Gastroesophageal sphincter (tissue), 4 donors: Measurements from ENCODE around the gene FNDC11. TPM values are rescaled to one million over a fixed set of nuclear protein-coding genes. Genes with fewer than 3 reads are reported as not detected.
A peak's percentile ranks its signal among the peaks of the same experiment; 100 is the strongest.

Source experiments
- ATAC-seq: fragments of 150-250 bp; one replicate; pipeline ENCODE4 v1.9.1; 2016; ENCODE audit warnings: mild to moderate bottlenecking, moderate library complexity
- H3K27ac ChIP-seq, 4 donors: fragments of 200-600 bp; sonication (generic) in 3 of 4; 1 replicate in 3 of 4; 2 replicates in 1 of 4; pipeline ENCODE4 v1.5.1; 2016 to 2019
- H3K27me3 ChIP-seq: fragments of 200-600 bp; sonication (generic); one replicate; pipeline ENCODE4 v1.5.1; 2019
- H3K36me3 ChIP-seq, 2 donors: fragments of 200-600 bp; sonication (generic); one replicate each; pipeline ENCODE4 v1.5.1; 2019; ENCODE audit warnings: control low read depth in 1 of 2
- H3K4me1 ChIP-seq, 3 donors: fragments of 200-600 bp; sonication (generic); 1 replicate in 2 of 3; 2 replicates in 1 of 3; pipeline ENCODE4 v1.5.1; 2016 to 2019; ENCODE audit warnings: control low read depth in 2 of 3
- H3K4me3 ChIP-seq, 2 donors: fragments of 200-600 bp; sonication (generic); one replicate each; pipeline ENCODE4 v1.5.1; 2019; ENCODE audit warnings: mild to moderate bottlenecking in 1 of 2, moderate library complexity in 1 of 2
- H3K9me3 ChIP-seq, 3 donors: fragments of 200-600 bp; sonication (generic); one replicate each; pipeline ENCODE4 v1.5.1; 2017 to 2019; ENCODE audit warnings: control low read depth in 2 of 3
- EP300 ChIP-seq: sonication (generic); formaldehyde crosslinking; IDR thresholded peaks from one replicate; pipeline ENCODE4 v1.6.1; 2017; ENCODE audit warnings: antibody characterized with exemption, mild to moderate bottlenecking
- POLR2A ChIP-seq, 2 donors: fragments of 450-650 bp; IDR thresholded peaks; one replicate each; pipeline ENCODE4 v1.6.1; 2017; ENCODE audit warnings: antibody characterized with exemption in 2 of 2, mild to moderate bottlenecking in 2 of 2, moderate library complexity in 1 of 2
- POLR2AphosphoS5 ChIP-seq: sonication (generic); formaldehyde crosslinking; IDR thresholded peaks from one replicate; pipeline ENCODE4 v1.6.1; 2017; ENCODE audit warnings: antibody characterized with exemption
- WGBS, 2 donors: methylation state at CpG; one replicate each; pipeline ENCODE4 v1.1.5; 2018; ENCODE audit warnings: low coverage in 1 of 2; 5-methylcytosine and 5-hydroxymethylcytosine counted together
- total RNA-seq, 4 donors: library from RNA; depleted of rRNA; stranded (reverse); fragments of >200 nt; gene quantifications; one replicate each; pipeline ENCODE4 v1.1.0, GENCODE V29; 2016
- TF ChIP-seq, protein P1 (sequence below), 4 experiments: fragments of 200-600 bp in 2 of 4; fragments of 450-650 bp in 2 of 4; sonication (generic) in 1 of 4; IDR thresholded peaks; one replicate each; pipeline ENCODE4 v1.5.1; 2017 to 2019; ENCODE audit warnings: antibody characterized with exemption in 4 of 4, mild to moderate bottlenecking in 2 of 4, moderate library complexity in 2 of 4

FNDC11 gene
- total RNA-seq, 4 donors from 2014 or later: 0.27 TPM; not detected in 3

DNA sequence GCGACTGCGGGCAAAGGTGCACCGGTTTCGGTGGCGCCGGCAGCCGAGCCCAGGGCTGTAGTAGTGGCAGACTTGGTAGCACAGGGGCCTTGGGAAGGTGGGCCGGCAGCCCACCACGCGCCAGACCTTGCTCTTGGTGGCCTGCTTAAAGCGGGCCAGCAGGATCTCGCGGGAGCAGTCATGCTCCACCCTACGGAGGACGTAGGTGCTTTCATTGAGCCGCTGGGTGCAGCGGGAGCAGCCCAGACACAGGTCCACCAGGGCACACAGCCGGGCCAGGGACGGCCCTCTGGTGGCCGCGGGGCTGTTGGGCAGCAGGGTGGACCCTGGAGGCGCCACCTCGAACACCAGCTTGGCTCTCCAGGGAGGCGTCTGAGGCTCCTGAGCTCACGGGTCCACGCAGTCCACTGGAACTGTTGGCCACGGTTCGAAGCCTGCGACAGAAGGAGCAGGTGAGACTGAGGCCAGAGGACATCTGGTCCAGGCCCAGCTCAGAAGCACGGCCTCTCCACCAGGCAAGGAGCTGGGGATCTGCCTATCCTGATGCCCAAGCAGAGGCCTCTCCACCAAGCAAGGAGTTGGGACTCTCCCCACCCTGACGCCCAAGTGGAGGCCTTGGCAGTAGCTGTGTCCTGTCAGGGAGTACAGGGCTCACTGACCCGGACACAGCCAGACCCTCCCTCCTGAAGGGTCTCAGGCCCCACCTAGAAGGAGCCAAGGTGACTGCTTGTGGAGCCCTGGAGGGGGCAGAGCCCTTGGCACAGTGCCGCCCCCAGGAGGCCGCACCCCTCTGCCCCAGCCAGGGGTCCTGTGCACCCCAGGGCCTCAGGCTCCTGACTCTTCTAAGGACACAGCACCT is 19.1 kb downstream of the FNDC11 start:
- H3K27ac ChIP-seq: peak overlapping the region in 3 of 4 donors; percentile 81 to 85 (median 84)
- peak overlapping the region; percentile 83 to 91 for H3K4me3 ChIP-seq
- 52% methylated on average over 4 of the region's 34 CpGs; no CpG with 5 or more reads in 1 of the 2 donors for WGBS, 2 donors
- ATAC-seq: no peak
- H3K27me3 ChIP-seq: peaks cover 8% of the 10 kb centered on the region
- H3K36me3 ChIP-seq: peaks cover 0 to 15% of the 10 kb centered on the region in 2 donors
- H3K9me3 ChIP-seq: no peaks in the 10 kb centered on the region
- no peak for TF ChIP-seq EP300
- no peak for TF ChIP-seq POLR2A (IDR thresholded peaks at IDR 0.05)
- TF ChIP-seq POLR2AphosphoS5: no peak
- TF ChIP-seq, protein P1, sequence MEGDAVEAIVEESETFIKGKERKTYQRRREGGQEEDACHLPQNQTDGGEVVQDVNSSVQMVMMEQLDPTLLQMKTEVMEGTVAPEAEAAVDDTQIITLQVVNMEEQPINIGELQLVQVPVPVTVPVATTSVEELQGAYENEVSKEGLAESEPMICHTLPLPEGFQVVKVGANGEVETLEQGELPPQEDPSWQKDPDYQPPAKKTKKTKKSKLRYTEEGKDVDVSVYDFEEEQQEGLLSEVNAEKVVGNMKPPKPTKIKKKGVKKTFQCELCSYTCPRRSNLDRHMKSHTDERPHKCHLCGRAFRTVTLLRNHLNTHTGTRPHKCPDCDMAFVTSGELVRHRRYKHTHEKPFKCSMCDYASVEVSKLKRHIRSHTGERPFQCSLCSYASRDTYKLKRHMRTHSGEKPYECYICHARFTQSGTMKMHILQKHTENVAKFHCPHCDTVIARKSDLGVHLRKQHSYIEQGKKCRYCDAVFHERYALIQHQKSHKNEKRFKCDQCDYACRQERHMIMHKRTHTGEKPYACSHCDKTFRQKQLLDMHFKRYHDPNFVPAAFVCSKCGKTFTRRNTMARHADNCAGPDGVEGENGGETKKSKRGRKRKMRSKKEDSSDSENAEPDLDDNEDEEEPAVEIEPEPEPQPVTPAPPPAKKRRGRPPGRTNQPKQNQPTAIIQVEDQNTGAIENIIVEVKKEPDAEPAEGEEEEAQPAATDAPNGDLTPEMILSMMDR (IDR thresholded peaks at IDR 0.05): no peak
- H3K4me1 ChIP-seq: peaks cover 0 to 46% (median 0%) of the 10 kb centered on the region in 3 donors

DNA sequence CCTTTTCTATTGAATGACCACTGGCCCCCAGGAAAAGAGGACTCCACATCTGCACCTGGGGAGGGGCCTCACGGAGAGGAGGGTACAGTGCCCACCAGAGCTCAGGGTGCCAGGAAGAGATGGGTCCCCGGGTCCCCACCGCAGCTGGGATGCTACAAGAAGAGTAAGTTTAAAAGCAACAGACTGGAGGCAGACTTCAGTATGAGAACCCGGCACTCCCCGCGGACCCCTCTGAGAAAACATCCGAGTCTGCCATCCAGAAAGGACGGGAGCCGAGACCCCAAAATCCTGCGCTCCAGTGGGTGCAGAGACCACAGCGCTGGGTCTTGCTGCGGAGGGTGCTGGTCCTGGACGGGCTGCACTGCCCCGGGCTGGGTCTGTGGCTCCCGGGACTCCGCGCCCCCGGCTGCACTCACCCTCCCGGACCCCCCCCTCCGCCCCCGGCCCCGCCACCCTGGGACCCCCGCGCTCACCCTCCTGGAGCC is 19.7 kb downstream of the FNDC11 start:
- peaks cover 0 to 39% (median 0%) of the 10 kb centered on the region in 3 donors for H3K4me1 ChIP-seq
- H3K4me3 ChIP-seq: peak overlapping the region; percentile 83 to 91
- no peak for TF ChIP-seq POLR2AphosphoS5
- TF ChIP-seq, protein P1 (IDR thresholded peaks at IDR 0.05): no peak
- no peak for TF ChIP-seq EP300
- no peak for TF ChIP-seq POLR2A (IDR thresholded peaks at IDR 0.05)
- no CpG with 5 or more reads among the region's 24 CpGs for WGBS, 2 donors
- peaks cover 0 to 11% of the 10 kb centered on the region in 2 donors for H3K36me3 ChIP-seq
- ATAC-seq: peak; percentile 21
- H3K27me3 ChIP-seq: peaks cover 10% of the 10 kb centered on the region
- peak overlapping the region; percentile 51 to 85 (median 82) for H3K27ac ChIP-seq
- H3K9me3 ChIP-seq: no peaks in the 10 kb centered on the region

DNA sequence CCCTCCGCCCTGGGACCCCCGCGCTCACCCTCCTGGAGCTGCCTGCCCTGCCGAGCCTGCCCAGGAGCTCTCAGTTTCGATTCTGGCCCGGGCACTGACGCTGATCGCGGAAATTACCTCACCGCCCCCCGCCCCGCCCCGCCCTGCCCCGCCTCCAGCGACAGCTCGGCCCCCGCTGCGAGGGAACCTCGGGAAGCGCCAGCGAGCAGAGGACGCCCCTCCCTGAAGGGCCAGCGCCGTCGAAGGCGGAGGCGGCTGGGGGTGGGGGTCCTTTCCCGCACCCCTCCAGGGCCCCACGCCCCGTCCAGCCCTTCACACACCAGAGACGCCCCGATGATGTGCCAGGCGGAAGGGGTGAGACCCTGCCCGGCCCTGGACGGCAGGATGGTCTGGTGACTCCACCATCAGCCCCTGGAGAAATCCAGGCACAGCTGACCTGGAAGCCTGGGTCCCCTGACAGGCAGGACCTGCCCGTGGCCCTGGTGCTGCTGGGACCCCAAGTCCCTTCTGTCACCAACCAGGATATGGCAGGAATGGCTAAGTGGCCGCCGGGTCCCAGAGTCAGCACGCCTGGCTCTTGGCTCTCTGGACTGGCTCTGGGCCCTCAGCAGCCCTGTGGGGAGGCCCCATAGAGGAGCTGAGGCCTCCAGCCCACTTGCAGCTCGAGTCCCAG is 20.3 kb downstream of the FNDC11 start, which contains the start of gene HELZ2:
Gene HELZ2, minus strand, starts transcription at position 84 of the 673 bp plus-strand sequence. CDS start 1,854 bp downstream, outside the sequence.
- no peaks in the 10 kb centered on the region for H3K9me3 ChIP-seq
- no peak for TF ChIP-seq EP300
- peak; percentile 86 for TF ChIP-seq POLR2AphosphoS5
- TF ChIP-seq POLR2A (IDR thresholded peaks at IDR 0.05): no peak
- TF ChIP-seq, protein P1 (IDR thresholded peaks at IDR 0.05): no peak
- H3K27me3 ChIP-seq: peaks cover 16% of the 10 kb centered on the region
- peak within 1 kb of the TSS; percentile 83 to 91 for H3K4me3 ChIP-seq
- WGBS, 2 donors: no CpG with 5 or more reads among the region's 40 CpGs
- H3K36me3 ChIP-seq: peaks cover 0 to 11% of the 10 kb centered on the region in 2 donors
- peak within 1 kb of the TSS; percentile 51 to 85 (median 82) for H3K27ac ChIP-seq
- peak; percentile 86 for ATAC-seq
- H3K4me1 ChIP-seq: peaks cover 0 to 36% (median 0%) of the 10 kb centered on the region in 3 donors

DNA sequence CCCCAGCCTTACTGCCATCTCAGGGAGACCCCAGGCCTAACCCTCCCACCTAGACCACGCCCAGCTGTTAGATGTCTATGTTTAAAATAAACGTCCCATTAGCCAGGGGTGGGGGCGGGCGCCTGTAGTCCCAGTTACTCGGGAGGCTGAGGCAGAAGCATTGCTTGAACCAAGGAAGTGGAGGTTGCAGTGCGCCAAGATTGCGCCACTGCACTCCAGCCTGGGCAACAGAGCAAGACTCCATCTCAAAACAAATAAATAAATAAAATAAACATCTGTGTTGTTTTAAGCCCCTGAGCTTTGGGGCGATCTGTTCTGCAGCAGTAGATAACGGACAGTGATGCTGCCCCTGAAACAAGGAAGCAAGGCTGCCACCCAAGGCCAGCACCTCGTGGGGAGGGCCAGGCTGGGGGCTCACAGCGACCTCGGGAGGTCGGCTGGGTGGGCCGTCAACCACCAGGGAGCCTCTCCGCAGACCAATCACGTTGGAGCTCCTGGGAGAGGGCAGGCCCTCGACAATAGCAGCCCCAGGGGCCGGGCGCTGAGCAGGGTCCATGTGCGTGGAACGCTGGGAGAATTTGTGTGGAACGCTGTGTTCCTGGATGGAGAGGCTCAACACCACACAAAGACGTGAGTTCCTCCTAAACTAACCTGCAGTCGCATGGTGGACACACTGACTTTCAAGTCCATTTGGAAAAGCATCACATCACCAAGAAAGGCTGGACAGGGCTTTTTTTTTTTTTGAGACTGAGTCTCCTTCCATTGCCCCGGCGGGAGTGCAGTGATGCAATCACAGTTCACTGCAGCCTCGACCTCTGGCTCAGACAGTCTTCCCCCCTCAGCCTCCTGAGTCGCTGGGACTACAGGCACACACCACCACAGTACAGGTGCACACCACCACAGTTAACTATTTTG is 21.1 kb downstream of the FNDC11 start:
- ATAC-seq: no peak
- TF ChIP-seq EP300 (no peak), POLR2AphosphoS5 (no peak), POLR2A (IDR thresholded peaks at IDR 0.05) (no peak)
- TF ChIP-seq, protein P1 (IDR thresholded peaks at IDR 0.05): no peak
- H3K9me3 ChIP-seq: no peaks in the 10 kb centered on the region
- H3K27ac ChIP-seq: peak overlapping the region in 3 of 4 donors; percentile 81 to 85 (median 84)
- peaks cover 0 to 36% (median 0%) of the 10 kb centered on the region in 3 donors for H3K4me1 ChIP-seq
- WGBS, 2 donors: 59 to 71% methylated on average over 6 to 8 of the region's 28 CpGs
- no peak overlapping the region for H3K4me3 ChIP-seq
- peaks cover 21% of the 10 kb centered on the region for H3K27me3 ChIP-seq
- H3K36me3 ChIP-seq: peaks cover 0 to 11% of the 10 kb centered on the region in 2 donors
